Bone marrow (tissue), 2 donors: ENCODE results near the gene TMEM202.
"Not testable (repeated sequence)": the region's sequence is repeated elsewhere in the genome, so short reads cannot be mapped to it uniquely, and the experiment has no call there.

Experiments
- DNase-seq, 2 donors: peaks; one replicate each; lab custom pipeline; 2025; lab: John Stamatoyannopoulos, UW

Gene TMEM202

GRCh38 chr15:72397796-72398588, at the start of gene TMEM202:
Gene TMEM202, plus strand, starts transcription at chr15:72398305. Its CDS starts 22 bp downstream, at chr15:72398327.
- DNase-seq, result no peak

GRCh38 chr15:72353266-72353665, 44.8 kb upstream of the TMEM202 start:
- no peak for DNase-seq

- no peak for DNase-seq
Observed at GRCh38 chr15:72354496-72354895, 43.6 kb upstream of the TMEM202 start.

GRCh38 chr15:72358121-72358520, 40.0 kb upstream of the TMEM202 start:
- no peak for DNase-seq

- no peak for DNase-seq
Observed at GRCh38 chr15:72358650-72359171, 39.4 kb upstream of the TMEM202 start.

GRCh38 chr15:72361176-72361575, 36.9 kb upstream of the TMEM202 start:
- DNase-seq, result no peak

- DNase-seq, result peak in 1 of 2 donors; percentile 68
Observed at GRCh38 chr15:72365844-72366243, 32.3 kb upstream of the TMEM202 start.

- DNase-seq, result peak in 1 of 2 donors; percentile 25
Observed at GRCh38 chr15:72368325-72368724, 29.8 kb upstream of the TMEM202 start.

- DNase-seq, result peak; percentile 6 to 7
Observed at GRCh38 chr15:72368899-72369298, 29.2 kb upstream of the TMEM202 start.

GRCh38 chr15:72369964-72370363, 28.1 kb upstream of the TMEM202 start:
- DNase-seq, result peak in 1 of 2 donors; percentile 50

GRCh38 chr15:72372361-72372760, 25.7 kb upstream of the TMEM202 start:
- DNase-seq, result no peak

- DNase-seq, result peak in 1 of 2 donors; percentile 26
Observed at GRCh38 chr15:72375501-72375845, 22.6 kb upstream of the TMEM202 start.

GRCh38 chr15:72375846-72376581, 22.1 kb upstream of the TMEM202 start, which contains the start of gene HEXA:
Gene HEXA, minus strand, starts transcription at chr15:72376014. Its CDS starts 42 bp downstream, at chr15:72375972.
- DNase-seq, result peak; percentile 61 to 75

- no peak for DNase-seq
Observed at GRCh38 chr15:72377331-72377730, 20.8 kb upstream of the TMEM202 start.

GRCh38 chr15:72379106-72379505, 19.0 kb upstream of the TMEM202 start:
- not testable (repeated sequence) for DNase-seq

- no peak for DNase-seq
Observed at GRCh38 chr15:72379856-72380430, 18.2 kb upstream of the TMEM202 start.

- DNase-seq, result no peak
Observed at GRCh38 chr15:72380743-72381142, 17.4 kb upstream of the TMEM202 start.

GRCh38 chr15:72382146-72382545, 16.0 kb upstream of the TMEM202 start:
- DNase-seq, result no peak

GRCh38 chr15:72387741-72388140, 10.4 kb upstream of the TMEM202 start:
- DNase-seq, result no peak

- DNase-seq, result no peak
Observed at GRCh38 chr15:72389231-72389630, 8.9 kb upstream of the TMEM202 start.

GRCh38 chr15:72396331-72396730, 1.8 kb upstream of the TMEM202 start:
- DNase-seq, result not testable (repeated sequence)

- DNase-seq, result no peak
Observed at GRCh38 chr15:72398648-72399047, 543 bp downstream of the TMEM202 start.

- no peak for DNase-seq
Observed at GRCh38 chr15:72402726-72403125, 4.6 kb downstream of the TMEM202 start.
